Mesothelial cell of epicardium (in vitro differentiated cells): Measurements from ENCODE around the gene FLNB. TPM values are rescaled to one million over a fixed set of nuclear protein-coding genes. Genes with fewer than 3 reads are reported as not detected.

Experiments used
- DNase-seq, 2 experiments: peaks; one replicate each; pipeline ENCODE4 v3.0.0; 2021; ENCODE audit warnings: low spot score in 2 of 2; ENCODE audit not compliant: unreplicated experiment in 2 of 2
- H3K27ac Mint-ChIP-seq: 2 replicates; pipeline ENCODE4 v1.8.0; 2021; ENCODE audit warnings: mixed read lengths
- H3K27me3 Mint-ChIP-seq: 2 replicates; pipeline ENCODE4 v1.8.0; 2021; ENCODE audit warnings: low read depth, mixed read lengths
- H3K36me3 Mint-ChIP-seq: 2 replicates; pipeline ENCODE4 v1.8.0; 2021; ENCODE audit warnings: mixed read lengths
- H3K4me1 Mint-ChIP-seq: 2 replicates; pipeline ENCODE4 v1.8.0; 2021; ENCODE audit warnings: mixed read lengths
- H3K4me3 Mint-ChIP-seq: 2 replicates; pipeline ENCODE4 v1.8.0; 2021; ENCODE audit warnings: mild to moderate bottlenecking, moderate library complexity, mixed read lengths
- H3K9me3 Mint-ChIP-seq: 2 replicates; pipeline ENCODE4 v1.8.0; 2021; ENCODE audit warnings: mixed read lengths
- CTCF ChIP-seq: fragments of 200-600 bp; sonication (generic); IDR thresholded peaks from one replicate; pipeline ENCODE4 v1.5.0; 2021; ENCODE audit warnings: antibody characterized with exemption; ENCODE audit not compliant: unreplicated experiment
- total RNA-seq: library from RNA; stranded (reverse); gene quantifications from 3 replicates; pipeline ENCODE4 v1.2.1, GENCODE V29; 2021

Gene FLNB
- total RNA-seq, 1 donor from 2014 or later: 190 TPM

DNA sequence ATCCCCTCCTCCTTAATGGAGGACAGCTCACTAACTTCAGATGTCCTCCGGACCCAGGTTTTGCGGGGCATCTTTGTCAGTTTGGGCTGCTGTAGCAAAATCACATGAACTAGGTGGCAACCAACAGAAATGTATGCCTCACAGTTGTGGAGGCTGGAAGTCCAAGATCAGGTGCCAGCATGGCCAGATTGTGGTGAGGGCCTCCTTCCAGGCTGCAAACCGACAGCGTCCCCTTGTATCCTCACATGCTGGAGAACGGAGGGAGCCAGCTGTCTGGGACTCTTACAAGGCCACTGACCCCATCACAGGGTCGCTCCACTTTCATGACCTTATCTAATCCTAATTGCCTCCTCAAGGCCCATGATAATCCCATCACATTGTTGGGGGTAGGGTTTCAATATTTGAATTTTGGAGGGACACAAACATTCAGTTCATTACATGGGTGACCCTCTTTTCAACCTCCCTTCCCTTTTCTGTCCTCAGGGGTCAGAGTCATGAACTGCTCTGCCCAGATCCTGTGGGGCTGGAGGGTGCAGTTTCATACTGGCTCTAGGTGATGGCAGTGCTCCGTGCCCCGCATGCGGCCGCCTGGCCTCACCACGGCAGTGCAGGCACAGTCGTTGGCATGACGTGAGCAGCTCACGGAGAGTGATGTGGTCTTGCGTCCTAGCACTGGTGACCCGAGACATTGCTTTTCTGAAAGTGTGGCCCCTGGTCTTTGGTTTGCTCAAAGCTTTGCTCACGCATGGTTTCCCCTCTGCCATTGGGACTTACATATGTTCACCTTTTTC lies 144.2 kb downstream of the FLNB start:
- no peaks in the 10 kb centered on the region for H3K9me3 Mint-ChIP-seq

DNA sequence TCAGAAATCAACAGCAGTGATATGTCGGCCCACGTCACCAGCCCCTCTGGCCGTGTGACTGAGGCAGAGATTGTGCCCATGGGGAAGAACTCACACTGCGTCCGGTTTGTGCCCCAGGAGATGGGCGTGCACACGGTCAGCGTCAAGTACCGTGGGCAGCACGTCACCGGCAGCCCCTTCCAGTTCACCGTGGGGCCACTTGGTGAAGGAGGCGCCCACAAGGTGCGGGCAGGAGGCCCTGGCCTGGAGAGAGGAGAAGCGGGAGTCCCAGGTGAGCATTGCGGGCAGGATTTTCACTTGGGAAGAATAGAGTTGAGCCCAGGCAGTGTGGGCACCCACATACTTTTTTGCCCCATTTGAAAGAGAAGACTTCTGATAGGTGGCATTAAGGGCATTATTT lies 145.1 kb downstream of the FLNB start:
- peaks cover 55% of the 10 kb centered on the region for H3K36me3 Mint-ChIP-seq
- H3K27ac Mint-ChIP-seq: no peak overlapping the region
- TF ChIP-seq CTCF: no peak
- H3K4me3 Mint-ChIP-seq: no peak overlapping the region
- no peaks in the 10 kb centered on the region for H3K27me3 Mint-ChIP-seq
- DNase-seq: no peak
- H3K9me3 Mint-ChIP-seq: no peaks in the 10 kb centered on the region
- peaks cover 12% of the 10 kb centered on the region for H3K4me1 Mint-ChIP-seq

More for the DNA sequence above, 144.2 kb downstream of the FLNB start:
- Mint-ChIP-seq H3K27me3 (no peaks in the 10 kb centered on the region), H3K27ac (no peak overlapping the region), H3K4me1 (peaks cover 3% of the 10 kb centered on the region), H3K4me3 (no peak overlapping the region), H3K36me3 (peaks cover 55% of the 10 kb centered on the region)
- no peak for TF ChIP-seq CTCF
- no peak for DNase-seq

DNA sequence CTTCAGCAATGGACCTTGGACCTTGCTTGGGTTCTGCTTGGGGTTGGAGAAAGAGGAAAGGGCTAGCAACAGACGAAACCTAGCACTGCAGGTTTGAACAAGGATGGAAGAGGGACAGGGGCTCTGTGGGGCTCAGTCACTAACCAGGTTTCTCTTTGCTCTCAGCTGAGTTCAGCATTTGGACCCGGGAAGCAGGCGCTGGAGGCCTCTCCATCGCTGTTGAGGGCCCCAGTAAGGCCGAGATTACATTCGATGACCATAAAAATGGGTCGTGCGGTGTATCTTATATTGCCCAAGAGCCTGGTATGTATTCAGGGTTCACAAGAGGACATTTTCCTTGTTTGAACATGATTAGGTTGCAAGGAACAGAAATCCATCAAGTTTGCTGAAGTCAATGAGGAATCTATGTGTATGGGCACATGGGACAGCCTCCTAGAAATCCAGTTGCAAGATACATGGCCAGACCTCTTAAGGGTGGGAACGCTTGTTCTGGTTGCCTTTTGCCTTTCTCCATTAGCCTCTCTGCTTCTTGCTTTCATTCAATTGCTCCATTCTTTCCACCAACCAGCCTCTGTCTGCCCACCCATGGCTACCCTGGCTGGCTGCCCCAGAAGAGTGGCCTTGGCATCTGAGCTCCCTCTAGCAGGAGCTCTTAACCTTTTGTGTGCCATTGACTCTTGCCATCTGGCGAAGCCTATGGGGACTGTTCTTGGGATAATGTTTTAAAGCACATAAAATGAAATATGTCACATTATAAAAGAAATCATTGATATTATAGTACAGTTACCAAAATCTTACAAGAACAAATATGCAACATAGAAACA lies 146.6 kb downstream of the FLNB start:
- peaks cover 26% of the 10 kb centered on the region for H3K4me1 Mint-ChIP-seq
- no peak for DNase-seq
- no peak overlapping the region for H3K4me3 Mint-ChIP-seq
- no peak overlapping the region for H3K27ac Mint-ChIP-seq
- H3K36me3 Mint-ChIP-seq: peaks cover 44% of the 10 kb centered on the region
- no peaks in the 10 kb centered on the region for H3K9me3 Mint-ChIP-seq
- no peak for TF ChIP-seq CTCF
- no peaks in the 10 kb centered on the region for H3K27me3 Mint-ChIP-seq

GRCh38 chr3:58155838-58156237 lies 147.6 kb downstream of the FLNB start:
- Mint-ChIP-seq H3K4me3 (no peak overlapping the region), H3K4me1 (peaks cover 26% of the 10 kb centered on the region), H3K36me3 (peaks cover 43% of the 10 kb centered on the region), H3K27me3 (no peaks in the 10 kb centered on the region), H3K27ac (no peak overlapping the region), H3K9me3 (no peaks in the 10 kb centered on the region)
- TF ChIP-seq CTCF: no peak
- no peak for DNase-seq

DNA sequence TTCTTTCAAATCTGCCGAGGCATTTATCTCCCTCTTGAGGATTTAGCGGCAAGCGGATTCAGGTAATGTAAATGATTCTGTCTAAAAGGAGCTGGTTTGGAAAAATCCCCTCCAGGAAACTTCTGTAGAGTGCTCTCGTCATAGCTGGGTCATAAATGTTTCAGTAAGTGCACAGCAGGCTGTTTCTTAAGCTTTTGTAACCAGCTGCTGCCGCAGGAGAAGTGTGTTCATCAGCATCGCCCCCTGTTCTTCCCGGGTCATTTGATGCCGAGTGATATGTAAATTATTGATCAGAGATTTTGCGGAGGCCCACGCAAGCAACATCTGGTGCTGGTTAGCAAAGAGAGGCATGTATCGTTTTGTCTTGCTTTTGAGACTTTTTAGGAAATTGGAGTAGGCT lies 149.5 kb downstream of the FLNB start:
- DNase-seq: no peak
- peaks cover 29% of the 10 kb centered on the region for H3K4me1 Mint-ChIP-seq
- H3K4me3 Mint-ChIP-seq: no peak overlapping the region
- TF ChIP-seq CTCF: no peak
- peaks cover 52% of the 10 kb centered on the region for H3K36me3 Mint-ChIP-seq
- H3K9me3 Mint-ChIP-seq: no peaks in the 10 kb centered on the region
- H3K27me3 Mint-ChIP-seq: no peaks in the 10 kb centered on the region
- peak overlapping the region; percentile 91 for H3K27ac Mint-ChIP-seq
